HG03571 (cell line): ENCODE measurements around the gene TRIM41.
"Not testable (repeated sequence)": the region's sequence is repeated elsewhere in the genome, so short reads cannot be mapped to it uniquely, and the experiment has no call there.

Experiments
- ATAC-seq: cut with Tn5 transposase; IDR thresholded peaks from one replicate; pipeline ENCODE4 v1.9.1; 2021; ENCODE audit not compliant: unreplicated experiment

The TRIM41 gene

GRCh38 chr5:181210148-181210547, 12.9 kb upstream of the TRIM41 start:
- ATAC-seq, result not testable (repeated sequence)

- not testable (repeated sequence) for ATAC-seq
These were observed 12.4 kb upstream of the TRIM41 start for GRCh38 chr5:181210698-181211097.

DNA sequence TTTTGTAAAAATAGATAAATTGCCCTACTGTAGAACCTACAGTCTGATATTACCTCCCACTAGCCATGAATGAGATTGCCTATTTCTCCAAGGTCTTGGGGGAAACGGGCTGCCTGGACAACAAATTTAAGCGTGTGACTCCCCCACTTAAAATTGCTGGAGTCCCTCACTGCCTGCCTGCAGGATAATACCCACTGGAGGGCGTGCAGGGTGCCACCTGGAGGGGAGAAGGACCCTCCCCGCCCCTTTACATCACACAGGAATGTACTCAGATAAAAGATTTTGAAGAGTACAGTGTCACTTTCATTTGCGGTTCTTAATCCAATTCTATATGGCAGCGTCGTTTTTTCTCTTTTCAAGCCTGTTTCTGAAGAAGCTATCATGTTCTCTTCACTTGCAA, 11.9 kb upstream of the TRIM41 start:
- no peak for ATAC-seq

GRCh38 chr5:181212080-181212479, 11.0 kb upstream of the TRIM41 start:
- ATAC-seq, result no peak

- no peak for ATAC-seq
These were observed 10.1 kb upstream of the TRIM41 start for GRCh38 chr5:181212934-181213333.

GRCh38 chr5:181214249-181214648, 8.8 kb upstream of the TRIM41 start:
- ATAC-seq, result not testable (repeated sequence)

DNA sequence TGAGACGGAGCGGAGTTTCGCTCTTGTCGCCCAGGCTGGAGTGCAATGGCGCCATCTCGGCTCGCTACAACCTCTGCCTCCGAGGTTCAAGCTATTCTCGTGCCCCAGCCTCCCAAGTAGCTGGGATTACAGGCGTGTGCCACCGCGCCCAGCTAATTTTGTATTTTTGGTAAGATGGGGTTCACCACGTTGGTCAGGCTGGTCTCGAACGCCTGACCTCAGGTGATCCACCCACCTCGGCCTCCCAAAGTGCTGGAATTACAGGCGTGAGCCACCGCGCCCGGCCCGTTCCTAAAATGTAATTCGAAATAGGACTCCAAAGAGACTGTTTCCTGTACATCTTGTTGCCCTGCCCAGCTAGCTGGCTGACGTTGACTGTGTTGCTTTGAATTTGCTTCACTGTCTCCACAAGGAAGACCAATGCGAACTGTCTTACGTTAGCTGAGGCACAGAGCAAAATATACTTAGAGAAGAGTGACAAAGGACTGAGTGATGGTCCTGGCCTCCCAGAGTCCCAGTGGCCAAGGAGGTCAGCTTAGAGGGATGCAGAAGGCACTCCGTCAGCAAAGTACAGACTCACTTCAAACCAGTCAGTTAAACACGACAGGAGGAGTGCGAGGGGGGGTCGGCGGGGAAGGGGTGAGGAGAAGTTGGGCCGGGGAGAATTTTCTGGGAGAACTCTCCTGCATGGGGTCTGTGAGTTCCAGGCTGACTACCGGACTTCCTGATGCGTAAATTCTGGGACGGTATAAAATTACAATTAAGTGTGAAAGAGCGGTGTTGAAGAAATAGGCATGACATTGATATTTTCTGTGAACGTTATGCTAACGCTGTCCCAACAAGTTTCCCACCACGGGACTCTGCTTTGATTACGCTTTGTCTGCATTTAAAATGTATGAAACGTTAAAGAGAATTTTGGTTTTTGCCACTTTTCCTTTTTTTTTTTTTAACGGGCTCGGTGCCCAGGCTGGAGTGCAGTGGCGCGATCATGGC, 6.8 kb upstream of the TRIM41 start:
- ATAC-seq, result no peak

DNA sequence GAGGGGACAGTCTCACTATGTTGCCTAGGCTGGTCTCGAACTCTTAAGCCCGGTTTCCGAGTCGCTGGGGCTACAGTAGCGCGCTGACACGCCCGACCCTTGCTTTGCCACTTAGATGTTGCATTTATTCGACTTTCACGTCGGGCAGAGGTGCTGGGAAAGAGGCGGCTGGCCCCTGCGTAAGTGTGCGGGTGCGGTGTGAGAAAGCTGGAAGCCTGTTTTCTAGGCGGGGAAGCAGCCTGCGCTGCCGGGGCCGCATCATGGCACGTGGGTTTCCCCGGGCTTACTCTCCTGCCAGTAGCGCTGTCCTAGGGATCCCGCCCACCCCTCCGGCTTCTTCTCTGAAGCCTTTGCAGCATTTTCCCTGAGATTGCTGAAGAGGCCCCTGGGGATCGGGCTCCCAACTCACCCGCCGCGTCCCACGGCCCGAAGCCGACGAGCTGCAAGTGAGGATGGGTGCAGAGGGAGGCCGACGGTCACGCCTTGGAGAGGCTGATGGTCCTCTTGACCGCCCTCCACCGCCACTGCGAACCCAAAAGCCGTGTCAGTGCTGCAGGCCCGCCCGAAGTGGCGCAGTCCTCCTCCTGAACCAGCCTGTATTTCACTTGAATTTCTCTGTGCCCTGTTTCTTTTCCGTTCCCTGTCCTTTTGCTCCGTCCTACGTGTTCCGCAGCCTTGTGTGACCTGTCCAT, 5.8 kb upstream of the TRIM41 start:
- ATAC-seq, result peak; percentile 28

- ATAC-seq, result peak; percentile 13
These were observed 5.3 kb upstream of the TRIM41 start for GRCh38 chr5:181217803-181218062.

DNA sequence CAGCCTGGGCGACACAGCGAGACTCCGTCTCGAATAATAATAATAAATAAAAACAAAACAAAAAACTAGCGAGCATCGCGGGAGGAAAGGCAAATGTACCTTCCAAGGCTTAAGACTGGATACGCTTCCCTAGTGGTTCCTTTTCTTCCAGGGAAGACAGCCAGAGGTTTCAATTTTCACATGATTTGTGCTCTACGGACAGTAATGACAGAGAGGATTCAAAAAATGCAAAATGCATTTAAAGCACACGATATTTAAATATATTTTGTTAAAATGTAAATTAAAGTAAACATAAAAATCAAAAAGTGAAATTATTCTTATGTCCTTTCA, 4.3 kb upstream of the TRIM41 start:
- ATAC-seq, result no peak

GRCh38 chr5:181219262-181220177, 3.6 kb upstream of the TRIM41 start:
- ATAC-seq, result no peak

- no peak for ATAC-seq
These were observed 2.9 kb upstream of the TRIM41 start for GRCh38 chr5:181220178-181220515.

DNA sequence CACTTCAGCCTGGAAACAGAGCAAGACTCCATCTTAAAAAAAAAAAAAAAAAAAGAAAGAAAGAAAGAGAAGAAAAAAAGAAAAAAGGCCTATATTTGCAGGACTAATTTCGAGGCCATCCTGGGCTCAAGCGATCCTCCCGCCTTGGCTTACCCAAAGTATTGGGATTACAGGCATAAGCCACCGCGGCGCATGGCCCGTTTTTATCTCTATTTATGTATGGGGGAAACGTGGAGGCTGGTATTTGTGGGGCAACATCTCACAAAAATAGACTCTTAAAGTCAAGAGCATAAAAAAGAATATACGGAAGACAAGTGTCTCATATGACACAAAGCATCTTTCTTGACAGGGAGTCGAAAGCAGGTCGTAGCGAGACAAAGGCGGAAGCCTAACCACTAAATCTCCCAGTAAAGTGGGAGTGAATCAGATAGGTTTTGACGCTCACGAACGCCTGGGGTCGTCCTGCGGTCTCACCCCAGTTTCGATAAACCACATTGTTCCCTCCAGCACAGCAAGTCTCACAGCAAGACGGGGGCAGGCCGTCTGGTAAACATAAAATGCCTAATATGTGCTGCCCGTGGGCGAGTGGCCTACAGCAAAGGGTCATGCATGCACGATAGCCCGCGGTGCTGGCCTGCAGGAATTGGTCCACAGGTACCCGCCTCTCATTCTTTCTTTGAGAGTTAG, 1.8 kb upstream of the TRIM41 start:
- ATAC-seq, result no peak

DNA sequence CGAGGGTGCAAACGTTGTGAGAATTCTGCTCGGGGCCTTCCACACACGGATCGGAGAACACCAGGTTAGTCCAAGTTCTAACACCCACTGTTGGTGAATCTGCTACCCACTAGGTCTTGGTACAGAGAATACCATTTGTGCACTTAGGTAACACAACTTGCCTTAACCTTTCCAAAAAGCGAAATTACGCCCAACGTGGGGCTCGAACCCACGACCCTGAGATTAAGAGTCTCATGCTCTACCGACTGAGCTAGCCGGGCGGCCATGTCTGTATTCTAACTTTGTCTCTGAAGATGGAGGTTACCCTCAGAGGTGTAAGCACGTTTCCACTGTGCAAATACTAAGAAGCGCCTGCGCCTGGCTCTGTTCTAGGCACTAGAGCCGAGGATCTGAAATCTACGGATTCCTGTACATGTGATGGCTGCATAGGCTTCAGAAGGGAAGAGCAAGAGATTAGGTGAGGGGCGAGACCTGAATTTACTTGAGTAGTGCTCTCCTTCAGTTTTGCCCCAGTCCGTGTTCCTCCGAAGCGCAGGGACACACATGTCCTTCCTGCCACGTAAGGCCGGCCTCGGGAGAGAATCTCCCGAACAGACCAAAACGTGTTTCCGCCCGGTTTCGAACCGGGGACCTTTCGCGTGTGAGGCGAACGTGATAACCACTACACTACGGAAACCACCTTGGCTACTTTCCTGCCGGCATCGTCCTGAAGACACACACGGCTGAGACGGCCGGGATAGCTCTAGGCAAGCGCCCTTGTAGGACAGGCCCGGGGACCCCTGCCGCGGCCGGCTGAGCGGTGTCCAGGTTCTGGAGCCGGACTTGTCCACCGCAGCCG, 1.1 kb upstream of the TRIM41 start:
- peak; percentile 27 for ATAC-seq

DNA sequence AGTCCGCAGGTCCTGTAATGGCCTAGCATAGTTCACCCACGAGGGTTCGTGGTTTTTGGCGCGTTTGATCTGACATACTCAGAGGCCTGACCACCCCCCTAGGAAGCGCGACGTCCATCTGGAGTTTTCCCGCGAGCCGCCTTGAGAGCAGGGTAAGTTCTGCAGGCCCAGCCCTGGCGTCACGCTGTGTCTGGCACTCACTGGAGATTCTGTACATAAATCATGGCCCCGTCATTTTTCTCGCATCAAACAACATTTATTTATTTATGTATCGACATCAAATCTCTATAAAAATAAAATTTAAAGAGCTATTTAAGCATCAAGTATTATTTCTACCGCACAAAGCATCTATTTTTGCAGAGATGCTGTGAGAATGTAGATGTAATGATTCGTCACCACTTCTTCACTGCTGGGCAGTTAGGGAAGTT, 437 bp upstream of the TRIM41 start:
- ATAC-seq, result no peak

- ATAC-seq, result peak; percentile 3
These were observed 778 bp downstream of the TRIM41 start for GRCh38 chr5:181223729-181224389.

- no peak for ATAC-seq
These were observed 1.5 kb downstream of the TRIM41 start for GRCh38 chr5:181224390-181225229.

DNA sequence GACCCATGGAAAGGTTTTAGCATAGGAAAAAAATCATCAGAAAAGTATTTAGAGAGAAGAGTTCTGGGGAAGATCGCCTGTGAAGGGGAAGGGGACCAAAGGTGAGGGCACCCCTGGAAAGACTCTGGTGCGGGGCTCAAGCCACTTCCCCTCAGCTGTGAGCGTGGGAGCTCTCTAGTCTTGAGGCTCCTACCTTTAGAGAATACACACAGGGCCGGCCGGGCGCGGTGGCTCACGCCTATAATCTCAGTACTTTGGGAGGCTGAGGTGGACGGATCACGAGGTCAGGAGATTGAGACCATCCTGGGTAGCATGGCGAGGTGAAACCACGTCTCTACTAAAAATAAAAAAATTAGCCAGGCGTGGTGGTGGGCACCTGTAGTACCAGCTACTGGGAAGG, 6.9 kb downstream of the TRIM41 start:
- no peak for ATAC-seq

GRCh38 chr5:181230551-181230950, 7.5 kb downstream of the TRIM41 start:
- ATAC-seq, result no peak
